Transverse colon (tissue), 4 donors: ENCODE results near the gene SPATA2.

Source experiments
- POLR2A ChIP-seq: fragments of 450-650 bp; IDR thresholded peaks from one replicate; pipeline ENCODE4 v1.6.1; 2016; ENCODE audit warnings: antibody characterized with exemption, mild to moderate bottlenecking, moderate library complexity
- POLR2AphosphoS5 ChIP-seq, 3 donors: sonication (generic); formaldehyde crosslinking; IDR thresholded peaks; one replicate each; pipeline ENCODE4 v1.6.1; 2016; ENCODE audit warnings: antibody characterized with exemption in 3 of 3
- TF ChIP-seq, protein P1 (sequence below), 5 experiments: fragments of 200-600 bp in 3 of 5; fragments of 450-650 bp in 2 of 5; sonication (generic) in 3 of 5; IDR thresholded peaks; 1 replicate in 2 of 5; 2 replicates in 3 of 5; pipeline ENCODE4 v1.5.1; 2016 to 2017; ENCODE audit warnings: antibody characterized with exemption in 5 of 5, inconsistent platforms in 3 of 5, mild to moderate bottlenecking in 2 of 5, moderate library complexity in 1 of 5

DNA sequence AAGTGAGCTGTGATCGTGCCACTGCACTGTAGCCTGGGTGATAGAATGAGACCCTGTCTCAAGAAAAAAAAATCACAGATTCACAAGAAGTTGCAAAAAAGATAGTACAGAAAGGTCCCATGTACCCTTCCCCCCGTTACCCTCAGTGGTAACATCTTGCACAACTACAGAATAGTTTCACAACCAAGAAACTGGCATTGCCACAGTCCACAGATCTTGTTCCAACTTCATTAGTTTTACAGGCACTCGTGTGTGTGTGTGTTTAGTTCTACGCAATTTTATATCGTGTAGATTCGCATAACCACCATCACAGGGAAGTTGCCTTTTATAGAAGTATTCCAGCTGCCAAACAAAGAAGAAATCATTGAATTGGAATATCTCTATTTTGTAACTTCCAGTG lies 19.1 kb downstream of the SPATA2 start:
- TF ChIP-seq POLR2A (no peak), POLR2AphosphoS5 (IDR thresholded peaks at IDR 0.05) (no peak)
- TF ChIP-seq, protein P1, sequence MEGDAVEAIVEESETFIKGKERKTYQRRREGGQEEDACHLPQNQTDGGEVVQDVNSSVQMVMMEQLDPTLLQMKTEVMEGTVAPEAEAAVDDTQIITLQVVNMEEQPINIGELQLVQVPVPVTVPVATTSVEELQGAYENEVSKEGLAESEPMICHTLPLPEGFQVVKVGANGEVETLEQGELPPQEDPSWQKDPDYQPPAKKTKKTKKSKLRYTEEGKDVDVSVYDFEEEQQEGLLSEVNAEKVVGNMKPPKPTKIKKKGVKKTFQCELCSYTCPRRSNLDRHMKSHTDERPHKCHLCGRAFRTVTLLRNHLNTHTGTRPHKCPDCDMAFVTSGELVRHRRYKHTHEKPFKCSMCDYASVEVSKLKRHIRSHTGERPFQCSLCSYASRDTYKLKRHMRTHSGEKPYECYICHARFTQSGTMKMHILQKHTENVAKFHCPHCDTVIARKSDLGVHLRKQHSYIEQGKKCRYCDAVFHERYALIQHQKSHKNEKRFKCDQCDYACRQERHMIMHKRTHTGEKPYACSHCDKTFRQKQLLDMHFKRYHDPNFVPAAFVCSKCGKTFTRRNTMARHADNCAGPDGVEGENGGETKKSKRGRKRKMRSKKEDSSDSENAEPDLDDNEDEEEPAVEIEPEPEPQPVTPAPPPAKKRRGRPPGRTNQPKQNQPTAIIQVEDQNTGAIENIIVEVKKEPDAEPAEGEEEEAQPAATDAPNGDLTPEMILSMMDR (IDR thresholded peaks at IDR 0.05), result no peak
